NB4 (cell line): ENCODE measurements around the gene BPIFB3.

ENCODE experiments used
- CTCF ChIP-seq: IDR thresholded peaks from one replicate; pipeline ENCODE4 v1.5.1; 2012; ENCODE audit warnings: low read depth, low read length
- MYC ChIP-seq: IDR thresholded peaks from 2 replicates; pipeline ENCODE4 v1.6.1; 2011; ENCODE audit warnings: low read depth, low read length
- POLR2A ChIP-seq: IDR thresholded peaks from 2 replicates; pipeline ENCODE4 v1.6.1; 2011; ENCODE audit warnings: mild to moderate bottlenecking; ENCODE audit not compliant: insufficient read length; ENCODE audit errors: extremely low read depth

- TF ChIP-seq CTCF (no peak), POLR2A (no peak), MYC (no peak)
Observed at GRCh38 chr20:33083544-33084340, 30.0 kb downstream of the BPIFB3 start.
